Keratinocyte (primary cell): ENCODE measurements around the gene SDK2. TPM values are rescaled to one million over a fixed set of nuclear protein-coding genes. Genes with fewer than 3 reads are reported as not detected.

Experiments
- DNase-seq: peaks from one replicate; pipeline ENCODE4 v3.0.0-alpha.2; 2011; ENCODE audit warnings: low read depth, missing footprints, low spot score
- FAIRE-seq: peaks from 2 replicates; lab custom pipeline; 2011; peaks lifted over from hg19 to GRCh38; lab: Jason Lieb, UNC
- H2AFZ ChIP-seq: 2 replicates; pipeline ENCODE4 v1.6.0; 2012; ENCODE audit warnings: low read length, control low read depth, inconsistent platforms; ENCODE audit not compliant: control insufficient read depth
- H3K27ac ChIP-seq: 2 replicates; pipeline ENCODE4 v1.5.1; 2011; ENCODE audit warnings: low read length; ENCODE audit not compliant: control insufficient read depth, insufficient read depth
- H3K27me3 ChIP-seq: 3 replicates; pipeline ENCODE4 v1.6.0; 2011; ENCODE audit warnings: low read length; ENCODE audit not compliant: control insufficient read depth, insufficient read depth; ENCODE audit errors: extremely low read depth
- H3K36me3 ChIP-seq, 2 experiments: 2 replicates in 1 of 2; 3 replicates in 1 of 2; pipeline ENCODE4 v1.5.1; 2011; ENCODE audit warnings: low read length in 2 of 2, mild to moderate bottlenecking in 1 of 2; ENCODE audit not compliant: control insufficient read depth in 2 of 2, insufficient read depth in 2 of 2; ENCODE audit errors: extremely low read depth in 1 of 2
- H3K4me1 ChIP-seq: 3 replicates; pipeline ENCODE4 v1.5.1; 2011; ENCODE audit warnings: low read length; ENCODE audit not compliant: control insufficient read depth, insufficient read depth; ENCODE audit errors: extremely low read depth
- H3K4me2 ChIP-seq: 3 replicates; pipeline ENCODE4 v1.6.0; 2011; ENCODE audit warnings: low read depth, low read length; ENCODE audit not compliant: control insufficient read depth, insufficient read depth; ENCODE audit errors: extremely low read depth
- H3K4me3 ChIP-seq, 3 experiments: fragments of 200-600 bp in 1 of 3; sonication (generic) in 1 of 3; 2 replicates in 2 of 3; 3 replicates in 1 of 3; pipeline ENCODE4 v1.5.1; 2011 to 2016; ENCODE audit warnings: low read length in 3 of 3, mild to moderate bottlenecking in 3 of 3, control low read depth in 2 of 3, inconsistent platforms in 1 of 3, low read depth in 1 of 3, mixed read lengths in 1 of 3, mixed run types in 1 of 3, moderate library complexity in 1 of 3; ENCODE audit not compliant: control insufficient read depth in 2 of 3, insufficient read depth in 2 of 3; ENCODE audit errors: extremely low read depth in 1 of 3
- H3K79me2 ChIP-seq: 2 replicates; pipeline ENCODE4 v1.6.0; 2012; ENCODE audit warnings: low read length; ENCODE audit not compliant: control insufficient read depth, insufficient read depth
- H3K9ac ChIP-seq: 3 replicates; pipeline ENCODE4 v1.6.0; 2011; ENCODE audit warnings: low read length; ENCODE audit not compliant: control insufficient read depth, insufficient read depth; ENCODE audit errors: extremely low read depth
- H3K9me1 ChIP-seq: 3 replicates; pipeline ENCODE4 v1.6.0; 2011; ENCODE audit warnings: low read length; ENCODE audit not compliant: control insufficient read depth, insufficient read depth; ENCODE audit errors: extremely low read depth
- H3K9me3 ChIP-seq: 2 replicates; pipeline ENCODE4 v1.5.1; 2012; ENCODE audit warnings: low read depth, low read length; ENCODE audit not compliant: control insufficient read depth
- H4K20me1 ChIP-seq: 3 replicates; pipeline ENCODE4 v1.6.0; 2011; ENCODE audit warnings: low read length; ENCODE audit not compliant: control insufficient read depth, insufficient read depth; ENCODE audit errors: extremely low read depth
- CTCF ChIP-seq, 3 experiments: IDR thresholded peaks in 1 of 3; conservative IDR thresholded peaks in 1 of 3; optimal IDR thresholded peaks in 1 of 3; 2 replicates in 2 of 3; 3 replicates in 1 of 3; pipeline versions ENCODE3 to v1.5.1; 2011; ENCODE audit warnings: low read length in 3 of 3, mild to moderate bottlenecking in 3 of 3, moderate library complexity in 2 of 3, control low read depth in 1 of 3, inconsistent platforms in 1 of 3; ENCODE audit not compliant: insufficient read depth in 2 of 3; ENCODE audit errors: extremely low read depth in 1 of 3
- EZH2 ChIP-seq: IDR thresholded peaks from one replicate; pipeline ENCODE4 v1.6.1; 2012; ENCODE audit warnings: inconsistent platforms, mild to moderate bottlenecking, low read length, moderate library complexity
- dilution Hi-C: fragments of 300-500 bp; cut with MboI; formaldehyde crosslinking; loops from one replicate; pipeline ENCODE4 v1.7.0; 2020; ENCODE audit warnings: low sequenced_read_pairs; ENCODE audit not compliant: extremely low pct_ligation_motif_present
- polyA plus RNA-seq, 5 experiments: library from polyadenylated mRNA; depleted of rRNA in 3 of 5; stranded (reverse) in 3 of 5; stranded (forward) in 1 of 5; unstranded in 1 of 5; fragments of >200 nt; gene quantifications; 1 replicate in 1 of 5; 2 replicates in 3 of 5; 3 replicates in 1 of 5; pipeline versions ENCODE4 v1.2.1 to v1.2.3, GENCODE V29; 2011 to 2012; ENCODE audit warnings: missing spikeins in 2 of 5, low read depth in 1 of 5, low replicate concordance in 1 of 5

Gene SDK2
- polyA plus RNA-seq, 1 donor (not counting 4 experiments of a cell fraction or from before 2014, with no cell fraction given), result 1.8 TPM

DNA sequence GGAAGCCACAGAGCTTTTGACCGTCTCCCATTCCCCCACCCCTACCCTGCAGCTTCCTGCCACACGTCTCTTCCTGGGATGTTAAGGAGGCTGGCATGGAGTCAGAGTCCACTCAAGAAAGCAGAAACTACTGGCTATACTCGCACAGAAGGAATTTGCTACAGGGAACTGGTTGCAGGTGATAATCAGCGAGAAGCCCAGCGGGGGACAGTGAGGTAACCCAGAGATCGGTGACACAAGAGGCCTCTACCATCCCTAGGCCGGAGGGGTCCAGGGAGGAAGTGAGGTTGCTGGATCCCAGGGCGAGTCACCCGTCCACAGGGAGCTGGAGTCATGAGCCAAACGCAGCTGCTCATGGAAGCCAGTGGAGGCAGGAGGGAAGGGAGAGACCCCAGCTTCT lies 93.7 kb downstream of the SDK2 start:
- dilution Hi-C loops, result no loop called here
- Histone ChIP-seq H3K4me1 (peaks cover 31% of the 10 kb centered on the region), H4K20me1 (no peaks in the 10 kb centered on the region), H3K27ac (no peak overlapping the region), H3K9ac (no peak overlapping the region), H2AFZ (no peak overlapping the region), H3K4me3 (no peak overlapping the region), H3K79me2 (no peaks in the 10 kb centered on the region), H3K27me3 (no peaks in the 10 kb centered on the region), H3K4me2 (no peak overlapping the region), H3K9me3 (no peaks in the 10 kb centered on the region), H3K36me3 (no peaks in the 10 kb centered on the region), H3K9me1 (no peaks in the 10 kb centered on the region)
- no peak for TF ChIP-seq EZH2
- no peak for TF ChIP-seq CTCF (optimal IDR thresholded peaks at IDR 0.05 in 1 of 3, IDR thresholded peaks at IDR 0.05 in 1 of 3, conservative IDR thresholded peaks at IDR 0.05 in 1 of 3; ENCODE audit: extremely low read depth in 1 of 3, insufficient read depth in 2 of 3, low read length in 3 of 3)
- DNase-seq, result no peak
- no peak for FAIRE-seq

GRCh38 chr17:73549841-73550430 lies 94.3 kb downstream of the SDK2 start:
- H3K79me2 ChIP-seq, result no peaks in the 10 kb centered on the region
- FAIRE-seq (no peak), DNase-seq (no peak)
- no peak overlapping the region for H3K4me3 ChIP-seq
- dilution Hi-C loops, result no loop called here
- no peak overlapping the region for H2AFZ ChIP-seq
- H3K27ac ChIP-seq, result no peak overlapping the region
- no peaks in the 10 kb centered on the region for H4K20me1 ChIP-seq
- TF ChIP-seq EZH2 (no peak), CTCF (optimal IDR thresholded peaks at IDR 0.05 in 1 of 3, IDR thresholded peaks at IDR 0.05 in 1 of 3, conservative IDR thresholded peaks at IDR 0.05 in 1 of 3; ENCODE audit: extremely low read depth in 1 of 3, insufficient read depth in 2 of 3, low read length in 3 of 3) (no peak)
- no peaks in the 10 kb centered on the region for H3K36me3 ChIP-seq
- H3K9me1 ChIP-seq, result no peaks in the 10 kb centered on the region
- no peaks in the 10 kb centered on the region for H3K9me3 ChIP-seq
- H3K4me1 ChIP-seq, result peaks cover 33% of the 10 kb centered on the region
- no peak overlapping the region for H3K9ac ChIP-seq
- H3K27me3 ChIP-seq, result no peaks in the 10 kb centered on the region
- H3K4me2 ChIP-seq, result no peak overlapping the region
